Measurements from ENCODE around the gene COL24A1. TPM values are rescaled to one million over a fixed set of nuclear protein-coding genes. Genes with fewer than 3 reads are reported as not detected.

COL24A1 gene
- total and polyA plus RNA-seq, 2 donors (not counting 3 experiments of a cell fraction or from before 2014, with no cell fraction given): 0.03 TPM; not detected in 1

DNA sequence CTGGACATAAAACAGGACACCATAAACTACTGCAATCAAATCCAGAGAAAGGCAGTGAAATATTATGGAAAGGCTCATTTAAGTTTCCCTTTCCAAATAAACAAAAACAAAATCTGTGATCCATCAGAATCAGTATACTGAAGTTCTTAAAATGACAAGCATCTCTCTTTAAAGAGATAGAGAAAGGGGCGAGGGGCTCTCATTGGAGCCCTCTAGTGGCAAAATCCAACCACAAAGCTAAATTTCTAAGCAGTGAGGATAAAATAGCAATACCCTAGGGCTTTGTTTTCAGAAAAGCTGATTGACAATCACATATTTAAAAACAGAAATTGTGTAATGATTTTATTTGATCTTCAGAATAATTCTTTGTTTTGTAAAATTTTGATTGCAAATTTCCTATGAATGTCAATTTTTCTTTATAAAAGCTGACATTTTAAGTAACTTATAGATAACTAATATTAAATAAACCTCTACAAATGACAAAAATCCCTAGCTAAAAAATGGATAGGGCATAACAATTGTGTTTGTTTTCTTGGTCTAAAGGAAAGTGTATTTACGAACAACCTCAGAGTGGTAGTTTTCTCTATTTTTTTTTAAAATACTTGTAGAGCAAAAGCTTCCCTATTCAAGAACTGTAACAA is 138.2 kb downstream of the COL24A1 start:
- dilution Hi-C loops (cut with MboI; ENCODE audit: extremely low pct_ligation_motif_present, low sequenced_read_pairs): no loop called here
- peaks cover 0 to 2% of the 10 kb centered on the region in 2 experiments for H3K27me3 ChIP-seq (ENCODE audit: control insufficient read depth in 2 of 2, insufficient read depth in 2 of 2, low read length in 2 of 2)
- no peak overlapping the region for H3K27ac ChIP-seq (ENCODE audit: insufficient read depth, low read depth, low read length)
- FAIRE-seq: no peak
- no peak overlapping the region for H3K4me3 ChIP-seq (replicated peaks in 1 of 3; ENCODE audit: insufficient read depth in 1 of 3, low read depth in 1 of 3, low read length in 3 of 3)
- peak; percentile 59 for DNase-seq (ENCODE audit: low read depth, low spot score)
- no peaks in the 10 kb centered on the region for H3K9me3 ChIP-seq (replicated peaks; ENCODE audit: control insufficient read depth, insufficient read depth, low read length)
- no peaks in the 10 kb centered on the region for H4K20me1 ChIP-seq (replicated peaks; ENCODE audit: control insufficient read depth, extremely low read depth, insufficient read depth, low read length)
- no peak overlapping the region for H3K9ac ChIP-seq (replicated peaks; ENCODE audit: extremely low read depth, insufficient read depth, low read length)
- BruUV-seq (replicated peaks): no TSS peak
- no peak overlapping the region for H2AFZ ChIP-seq (ENCODE audit: low read depth, low read length)
- no peak overlapping the region for H3K4me2 ChIP-seq (ENCODE audit: insufficient read depth, low read length)
- ChIA-PET POLR2A (no interaction called here), CTCF (interaction anchor here (0.7 to 4.3 kb wide), 44 partner anchors 9 to 1074 kb away, joined by 3 to 46 read pairs (median 4); partner anchors contain the start of gene ZNHIT6)
- no peak for TF ChIP-seq POLR2AphosphoS5 (IDR thresholded peaks at IDR 0.05; ENCODE audit: insufficient read depth, low read depth, low read length)
- TF ChIP-seq CTCF (IDR thresholded peaks at IDR 0.05; ENCODE audit: extremely low read depth in 1 of 2, insufficient read depth in 1 of 2, low read depth in 1 of 2, low read length in 2 of 2): peak; percentile 65 to 70
- intact Hi-C loops (cut with micrococcal nuclease): loop anchor here (2.0 to 5.0 kb wide), 3 partner anchors 126 to 1074 kb away; no protein-coding TSS in a partner anchor
- H3K79me2 ChIP-seq (ENCODE audit: control insufficient read depth, insufficient read depth, low read length): no peaks in the 10 kb centered on the region
- H3K9me1 ChIP-seq (replicated peaks; ENCODE audit: control insufficient read depth, extremely low read depth, insufficient read depth, low read length): no peaks in the 10 kb centered on the region
- H3K4me1 ChIP-seq (ENCODE audit: control insufficient read depth, extremely low read depth, insufficient read depth, low read length): no peaks in the 10 kb centered on the region
- H3K36me3 ChIP-seq (ENCODE audit: control insufficient read depth in 2 of 2, extremely low read depth in 1 of 2, insufficient read depth in 2 of 2, low read length in 2 of 2): no peaks in the 10 kb centered on the region

GRCh38 chr1:86016076-86016759 is 140.4 kb downstream of the COL24A1 start:
- BruUV-seq (replicated peaks): no TSS peak

More at GRCh38 chr1:86016076-86016759, 140.4 kb downstream of the COL24A1 start:
- no peak for DNase-seq (ENCODE audit: low read depth, low spot score)
- no peak overlapping the region for H3K4me3 ChIP-seq (replicated peaks in 1 of 3; ENCODE audit: insufficient read depth in 1 of 3, low read depth in 1 of 3, low read length in 3 of 3)
- no peaks in the 10 kb centered on the region for H3K9me1 ChIP-seq (replicated peaks; ENCODE audit: control insufficient read depth, extremely low read depth, insufficient read depth, low read length)
- dilution Hi-C loops (cut with MboI; ENCODE audit: extremely low pct_ligation_motif_present, low sequenced_read_pairs) (no loop called here), intact Hi-C loops (cut with micrococcal nuclease) (loop anchor here (5.0 kb wide), 1 partner anchor 124 kb away; no protein-coding TSS in a partner anchor)
- no peaks in the 10 kb centered on the region for H3K79me2 ChIP-seq (ENCODE audit: control insufficient read depth, insufficient read depth, low read length)
- no peaks in the 10 kb centered on the region for H3K4me1 ChIP-seq (ENCODE audit: control insufficient read depth, extremely low read depth, insufficient read depth, low read length)
- no peak for FAIRE-seq
- no peaks in the 10 kb centered on the region for H3K27me3 ChIP-seq (ENCODE audit: control insufficient read depth in 2 of 2, insufficient read depth in 2 of 2, low read length in 2 of 2)
- H4K20me1 ChIP-seq (replicated peaks; ENCODE audit: control insufficient read depth, extremely low read depth, insufficient read depth, low read length): no peaks in the 10 kb centered on the region
- no peak overlapping the region for H3K9ac ChIP-seq (replicated peaks; ENCODE audit: extremely low read depth, insufficient read depth, low read length)
- H3K4me2 ChIP-seq (ENCODE audit: insufficient read depth, low read length): no peak overlapping the region
- ChIA-PET CTCF (interaction anchor here (0.7 to 4.3 kb wide), 3 partner anchors 10 to 188 kb away, joined by 3 to 46 read pairs (median 5); no protein-coding TSS in a partner anchor), POLR2A (no interaction called here)
- no peak overlapping the region for H2AFZ ChIP-seq (ENCODE audit: low read depth, low read length)
- no peaks in the 10 kb centered on the region for H3K36me3 ChIP-seq (ENCODE audit: control insufficient read depth in 2 of 2, extremely low read depth in 1 of 2, insufficient read depth in 2 of 2, low read length in 2 of 2)
- no peak for TF ChIP-seq MYC (IDR thresholded peaks at IDR 0.05; ENCODE audit: low read depth, low read length)
- no peak for TF ChIP-seq CTCF (IDR thresholded peaks at IDR 0.05; ENCODE audit: extremely low read depth in 1 of 2, insufficient read depth in 1 of 2, low read depth in 1 of 2, low read length in 2 of 2)
- TF ChIP-seq FOS (IDR thresholded peaks at IDR 0.05; ENCODE audit: borderline replicate concordance, insufficient read depth, low read length): no peak
- TF ChIP-seq, protein P1, sequence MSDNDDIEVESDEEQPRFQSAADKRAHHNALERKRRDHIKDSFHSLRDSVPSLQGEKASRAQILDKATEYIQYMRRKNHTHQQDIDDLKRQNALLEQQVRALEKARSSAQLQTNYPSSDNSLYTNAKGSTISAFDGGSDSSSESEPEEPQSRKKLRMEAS (IDR thresholded peaks at IDR 0.05; ENCODE audit: insufficient read depth, insufficient read length): no peak
- no peak for TF ChIP-seq EZH2 (IDR thresholded peaks at IDR 0.05; ENCODE audit: borderline replicate concordance, low read depth, low read length, severe bottlenecking)
- TF ChIP-seq POLR2A (IDR thresholded peaks at IDR 0.05; ENCODE audit: low read depth, low read length): no peak
- no peak for TF ChIP-seq GATA2 (IDR thresholded peaks at IDR 0.05; ENCODE audit: insufficient read depth, insufficient read length, low read depth, low read length)
- H3K9me3 ChIP-seq (replicated peaks; ENCODE audit: control insufficient read depth, insufficient read depth, low read length): no peaks in the 10 kb centered on the region
- no peak overlapping the region for H3K27ac ChIP-seq (ENCODE audit: insufficient read depth, low read depth, low read length)

Data from endothelial cell of umbilical vein (primary cell).